Caco-2 (cell line): ENCODE results near the gene PML. TPM values are rescaled to one million over a fixed set of nuclear protein-coding genes. Genes with fewer than 3 reads are reported as not detected.
A peak's percentile ranks its signal among the peaks of the same experiment; 100 is the strongest.

ENCODE experiments used
- BruUV-seq: library from RNA; stranded (reverse); fragments of 400-500 nt; replicated peaks from 2 replicates; lab custom pipeline; 2021; lab: Mats Ljungman, UMichigan
- CTCF ChIA-PET: fragments of 300-600 bp; sonication (Branson Sonifier 250); formaldehyde crosslinking; loops from one replicate; lab custom pipeline; 2022; ENCODE audit warnings: antibody characterized with exemption; lab: Charles Lee
- POLR2A ChIA-PET: fragments of 300-600 bp; sonication (Branson Sonifier 250); formaldehyde crosslinking; loops from one replicate; lab custom pipeline; 2022; ENCODE audit warnings: antibody characterized with exemption; lab: Charles Lee
- DNase-seq, 2 experiments: peaks; one replicate each; pipeline versions ENCODE4 v3.0.0 to v3.0.0-alpha.2; 2020 to 2022
- H3K27me3 ChIP-seq: replicated peaks from 2 replicates; pipeline ENCODE4 v1.6.0; 2011; ENCODE audit warnings: low read length; ENCODE audit not compliant: control insufficient read depth, insufficient read depth
- H3K36me3 ChIP-seq: 2 replicates; pipeline ENCODE4 v1.5.1; 2011; ENCODE audit warnings: low read length; ENCODE audit not compliant: control insufficient read depth, insufficient read depth
- H3K4me1 ChIP-seq: fragments of 250-450 bp; sonication (Bioruptor Pico); 2 replicates; pipeline ENCODE4 v1.5.1; 2020; ENCODE audit warnings: mild to moderate bottlenecking
- H3K4me3 ChIP-seq: 2 replicates; pipeline ENCODE4 v1.5.1; 2011; ENCODE audit warnings: low read depth, mild to moderate bottlenecking, control low read depth, low read length
- H3K9me3 ChIP-seq: fragments of 250-450 bp; sonication (Bioruptor Pico); 2 replicates; pipeline ENCODE4 v1.5.1; 2020; ENCODE audit warnings: mild to moderate bottlenecking, moderate library complexity
- H3K27ac Mint-ChIP-seq: one replicate; pipeline ENCODE4 v1.8.0; 2022; ENCODE audit warnings: mixed read lengths; ENCODE audit not compliant: unreplicated experiment
- H3K27me3 Mint-ChIP-seq: one replicate; pipeline ENCODE4 v1.8.0; 2022; ENCODE audit warnings: mixed read lengths; ENCODE audit not compliant: insufficient read depth, unreplicated experiment
- H3K36me3 Mint-ChIP-seq: one replicate; pipeline ENCODE4 v1.8.0; 2022; ENCODE audit warnings: mild to moderate bottlenecking, mixed read lengths; ENCODE audit not compliant: insufficient read depth, unreplicated experiment
- H3K4me1 Mint-ChIP-seq: one replicate; pipeline ENCODE4 v1.8.0; 2022; ENCODE audit warnings: low read depth, mixed read lengths; ENCODE audit not compliant: unreplicated experiment
- H3K4me3 Mint-ChIP-seq: one replicate; pipeline ENCODE4 v1.8.0; 2022; ENCODE audit warnings: mild to moderate bottlenecking, moderate library complexity, mixed read lengths; ENCODE audit not compliant: unreplicated experiment
- H3K9me3 Mint-ChIP-seq: one replicate; pipeline ENCODE4 v1.8.0; 2022; ENCODE audit warnings: mixed read lengths; ENCODE audit not compliant: unreplicated experiment
- CTCF ChIP-seq, 2 experiments: fragments of 200-600 bp in 1 of 2; IDR thresholded peaks; 1 replicate in 1 of 2; 2 replicates in 1 of 2; pipeline versions ENCODE4 v1.5.1 to v1.8.0; 2011 to 2022; ENCODE audit warnings: antibody characterized with exemption in 1 of 2, control low read depth in 1 of 2, inconsistent platforms in 1 of 2, low read depth in 1 of 2, low read length in 1 of 2, mild to moderate bottlenecking in 1 of 2, moderate library complexity in 1 of 2; ENCODE audit not compliant: insufficient read depth in 1 of 2, severe bottlenecking in 1 of 2, unreplicated experiment in 1 of 2
- intact Hi-C: fragments of 100-400 bp; cut with micrococcal nuclease; formaldehyde crosslinking; loops from one replicate; pipeline ENCODE4 v1.10.0; 2022; ENCODE audit not compliant: unreplicated experiment
- total RNA-seq: library from RNA; stranded (reverse); gene quantifications from 2 replicates; pipeline ENCODE4 v1.2.3, GENCODE V29; 2022

Gene PML
- total RNA-seq, 1 experiment from 2014 or later, result 18.7 TPM

GRCh38 chr15:73990250-73991005, 4.1 kb upstream of the PML start:
- TF ChIP-seq CTCF (IDR thresholded peaks at IDR 0.05; ENCODE audit: insufficient read depth in 1 of 2, low read depth in 1 of 2, low read length in 1 of 2, severe bottlenecking in 1 of 2, unreplicated experiment in 1 of 2), result no peak
- Histone ChIP-seq H3K4me3 (no peak overlapping the region), H3K36me3 (no peaks in the 10 kb centered on the region), H3K4me1 (peaks cover 4% of the 10 kb centered on the region; the same call in 1 of the 2 replicates), H3K9me3 (no peaks in the 10 kb centered on the region), H3K27me3 (no peaks in the 10 kb centered on the region)
- CTCF ChIA-PET, result interaction anchor here (1.0 kb wide), 2 partner anchors 17 kb away, joined by 3 to 5 read pairs; no protein-coding TSS in a partner anchor
- no peak overlapping the region for H3K4me3 Mint-ChIP-seq
- no peak overlapping the region for H3K27ac Mint-ChIP-seq
- POLR2A ChIA-PET, result no interaction called here
- no peaks in the 10 kb centered on the region for H3K27me3 Mint-ChIP-seq
- no peak for DNase-seq
- BruUV-seq, result TSS peak; percentile 15
- H3K9me3 Mint-ChIP-seq, result no peaks in the 10 kb centered on the region
- H3K36me3 Mint-ChIP-seq, result peaks cover 6% of the 10 kb centered on the region
- H3K4me1 Mint-ChIP-seq, result peaks cover 18% of the 10 kb centered on the region
- intact Hi-C loops, result loop anchor here (5.0 kb wide), 1 partner anchor 47 kb away; no protein-coding TSS in a partner anchor

- no peak for TF ChIP-seq CTCF (IDR thresholded peaks at IDR 0.05; ENCODE audit: insufficient read depth in 1 of 2, low read depth in 1 of 2, low read length in 1 of 2, severe bottlenecking in 1 of 2, unreplicated experiment in 1 of 2)
- H3K36me3 ChIP-seq, result no peaks in the 10 kb centered on the region
- Mint-ChIP-seq H3K27me3 (no peaks in the 10 kb centered on the region), H3K36me3 (peaks cover 6% of the 10 kb centered on the region), H3K4me3 (peak overlapping the region; percentile 72), H3K9me3 (no peaks in the 10 kb centered on the region), H3K27ac (no peak overlapping the region), H3K4me1 (peaks cover 18% of the 10 kb centered on the region)
- intact Hi-C loops, result loop anchor here (5.0 kb wide), 1 partner anchor 46 kb away; no protein-coding TSS in a partner anchor
- peaks cover 4% of the 10 kb centered on the region; the same call in 1 of the 2 replicates for H3K4me1 ChIP-seq
- H3K9me3 ChIP-seq, result no peaks in the 10 kb centered on the region
- no peak for DNase-seq
- H3K27me3 ChIP-seq, result no peaks in the 10 kb centered on the region
- CTCF ChIA-PET, result interaction anchor here (1.0 kb wide), 2 partner anchors 18 kb away, joined by 3 to 5 read pairs; no protein-coding TSS in a partner anchor
- no TSS peak for BruUV-seq
- peak overlapping the region; percentile 61 for H3K4me3 ChIP-seq
- POLR2A ChIA-PET, result no interaction called here
Observed at GRCh38 chr15:73991260-73991659, 3.3 kb upstream of the PML start.

- intact Hi-C loops, result loop anchor here (5.0 kb wide), 1 partner anchor 45 kb away; no protein-coding TSS in a partner anchor
Observed at GRCh38 chr15:73991726-73992593, 2.6 kb upstream of the PML start, which contains the start of gene STOML1. STOML1 (minus strand) TSS chr15:73992295; CDS start chr15:73992223, 72 bp downstream.

More at GRCh38 chr15:73991726-73992593, 2.6 kb upstream of the PML start, which contains the start of gene STOML1:
- Mint-ChIP-seq H3K4me3 (peak within 1 kb of the TSS; percentile 72), H3K4me1 (peaks cover 18% of the 10 kb centered on the region), H3K36me3 (peaks cover 6% of the 10 kb centered on the region), H3K27me3 (no peaks in the 10 kb centered on the region), H3K9me3 (no peaks in the 10 kb centered on the region), H3K27ac (no peak within 1 kb of the TSS)
- CTCF ChIA-PET, result interaction anchor here (1.0 kb wide), 1 partner anchor 19 kb away, joined by 3 read pairs; no protein-coding TSS in a partner anchor
- peak; percentile 73 to 88 for TF ChIP-seq CTCF (IDR thresholded peaks at IDR 0.05; ENCODE audit: insufficient read depth in 1 of 2, low read depth in 1 of 2, low read length in 1 of 2, severe bottlenecking in 1 of 2, unreplicated experiment in 1 of 2)
- peak; percentile 89 to 95 for DNase-seq
- Histone ChIP-seq H3K27me3 (no peaks in the 10 kb centered on the region), H3K4me3 (peak within 1 kb of the TSS; percentile 61), H3K9me3 (no peaks in the 10 kb centered on the region), H3K4me1 (peaks cover 4% of the 10 kb centered on the region; the same call in 1 of the 2 replicates), H3K36me3 (no peaks in the 10 kb centered on the region)
- POLR2A ChIA-PET, result no interaction called here
- no TSS peak for BruUV-seq
